Adrenal gland (tissue), 12 donors: Measurements from ENCODE around the gene EXOSC9. TPM values are rescaled to one million over a fixed set of nuclear protein-coding genes. Genes with fewer than 3 reads are reported as not detected.

Experiments used
- DNase-seq, 7 donors: peaks; one replicate each; pipeline ENCODE4 v3.0.0-alpha.2; 2019 to 2020
- H3K27ac ChIP-seq, 5 donors: fragments of 200-600 bp; sonication (generic) in 4 of 5; 1 replicate in 3 of 5; 2 replicates in 2 of 5; pipeline versions ENCODE4 v1.5.1 to v1.8.0; 2016 to 2020; ENCODE audit warnings: mild to moderate bottlenecking in 1 of 5
- H3K27me3 ChIP-seq: fragments of 200-600 bp; 2 replicates; pipeline ENCODE4 v1.8.0; 2021
- H3K36me3 ChIP-seq, 2 donors: fragments of 200-600 bp; replicated peaks in 1 of 2; 1 replicate in 1 of 2; 2 replicates in 1 of 2; pipeline versions ENCODE4 v1.5.1 to v1.8.0; 2018 to 2022
- H3K4me1 ChIP-seq, 2 donors: fragments of 200-600 bp; replicated peaks in 1 of 2; 1 replicate in 1 of 2; 2 replicates in 1 of 2; pipeline versions ENCODE4 v1.5.1 to v1.8.0; 2018 to 2021
- H3K4me3 ChIP-seq, 4 donors: fragments of 200-600 bp; sonication (generic) in 3 of 4; one replicate each; pipeline ENCODE4 v1.5.1; 2016 to 2018
- H3K9me3 ChIP-seq, 3 donors: fragments of 200-600 bp; sonication (generic) in 1 of 3; replicated peaks in 1 of 3; 1 replicate in 2 of 3; 2 replicates in 1 of 3; pipeline versions ENCODE4 v1.5.1 to v1.8.0; 2016 to 2021
- CTCF ChIP-seq, 6 experiments: fragments of 450-650 bp in 4 of 6; fragments of 200-600 bp in 2 of 6; sonication (generic) in 1 of 6; IDR thresholded peaks; 1 replicate in 5 of 6; 2 replicates in 1 of 6; pipeline versions ENCODE4 v1.5.1 to v1.8.0; 2016 to 2021; ENCODE audit warnings: antibody characterized with exemption in 6 of 6, mild to moderate bottlenecking in 2 of 6, moderate library complexity in 1 of 6
- POLR2A ChIP-seq, 2 donors: fragments of 450-650 bp; IDR thresholded peaks; one replicate each; pipeline ENCODE4 v1.6.1; 2017; ENCODE audit warnings: antibody characterized with exemption in 2 of 2, mild to moderate bottlenecking in 2 of 2, moderate library complexity in 1 of 2
- WGBS, 4 donors: extraction: QIAGEN DNeasy Blood & Tissue Kit in 2 of 4; methylation state at CpG; one replicate each; pipeline versions ENCODE4 v1.1.5 to v1.1.7; 2013 to 2017; 5-methylcytosine and 5-hydroxymethylcytosine counted together
- intact Hi-C, 2 donors: fragments of 100-400 bp; cut with DNase I; formaldehyde crosslinking; loops; one replicate each; pipeline versions ENCODE4 v1.14.1 to v1.15.0; 2022 to 2023
- polyA plus RNA-seq, 3 donors: library from polyadenylated mRNA; stranded (reverse); fragments of 200-250 nt in 2 of 3; fragments of 350-450 nt in 1 of 3; fragmentation: Illumina TruSeq in 1 of 3; extraction: RNeasy Lipid Tissue Mini Kit (QIAGEN cat#74804) in 1 of 3; gene quantifications; one replicate each; pipeline ENCODE4 v1.2.3, GENCODE V29; 2013 to 2014
- total RNA-seq, 9 donors: library from RNA; depleted of rRNA in 4 of 9; stranded (reverse); fragments of >200 nt in 4 of 9; fragments of 120-200 nt in 1 of 9; fragmentation: NEBNext Ultra II Directional in 1 of 9; extraction: Animal tissue kit (Norgen Biotek cat#: 25700) in 1 of 9; gene quantifications; one replicate each; pipeline versions ENCODE4 v1.1.0 to v1.2.4, GENCODE V29; 2013 to 2023
- donor health status: healthy with polysubstance abuse.
- donor health status: Bipolar disorder and iron deficiency.
- donor health status: DM: yes; HTN: yes; CAD: no.
- donor health status: DM: no; HTN: no; CAD: no.
- donor health status: DM: no; HTN: no; CAD: no.
- donor health status: DM: yes; HTN: yes; CAD: no.

The EXOSC9 gene
- total and polyA plus RNA-seq, 12 donors, result 10.6 to 41.3 (median 22.1) TPM

- H3K9me3 ChIP-seq, result no peaks in the 10 kb centered on the region
- no peaks in the 10 kb centered on the region for H3K27me3 ChIP-seq
- no peak for TF ChIP-seq CTCF (IDR thresholded peaks at IDR 0.05)
- TF ChIP-seq POLR2A (IDR thresholded peaks at IDR 0.05), result no peak
- DNase-seq, result no peak
- 86 to 94% (median 91%) methylated on average over 7 of the region's 7 CpGs for WGBS, 4 donors
- H3K36me3 ChIP-seq, result peaks cover 0 to 21% of the 10 kb centered on the region in 2 donors
- no peak overlapping the region for H3K27ac ChIP-seq
- H3K4me1 ChIP-seq, result no peaks in the 10 kb centered on the region
- intact Hi-C loops, result no loop called here
- no peak overlapping the region for H3K4me3 ChIP-seq
Observed at GRCh38 chr4:121863799-121864198, 62.7 kb downstream of the EXOSC9 start.

Other genes with a start within 250 kb of the EXOSC9 start
- gene ANXA5, start 104.3 kb upstream of the EXOSC9 start, total RNA-seq, result 100 to 1,000 TPM; 287 to 654 (median 375) TPM
- 100 to 1,000 TPM; 209 to 648 (median 470) TPM for gene ANXA5, start 104.3 kb upstream of the EXOSC9 start, polyA plus RNA-seq
- under 1 TPM in 1 of 9 donors, not detected in 8; 0.14 TPM for gene SMIM43, start 36.2 kb upstream of the EXOSC9 start, total RNA-seq
- under 1 TPM in 2 of 3 donors, not detected in 1; 0.16 to 0.20 TPM for gene SMIM43, start 36.2 kb upstream of the EXOSC9 start, polyA plus RNA-seq
- 10 to 100 TPM in 1 of 9 donors, 1 to 10 TPM in 6, under 1 TPM in 2; 0.24 to 18.9 (median 2.3) TPM for gene CCNA2, start 22.6 kb downstream of the EXOSC9 start, total RNA-seq
- gene CCNA2, start 22.6 kb downstream of the EXOSC9 start, polyA plus RNA-seq, result 1 to 10 TPM in 2 of 3 donors, under 1 TPM in 1; 0.98 to 3.9 (median 2.7) TPM
- gene BBS7, start 69.2 kb downstream of the EXOSC9 start, total RNA-seq, result 10 to 100 TPM; 10.5 to 36.3 (median 14.6) TPM
- gene BBS7, start 69.2 kb downstream of the EXOSC9 start, polyA plus RNA-seq, result 10 to 100 TPM in 1 of 3 donors, 1 to 10 TPM in 2; 5.7 to 14.7 (median 8.1) TPM
- gene TRPC3, start 150.7 kb downstream of the EXOSC9 start, total RNA-seq, result 1 to 10 TPM in 1 of 9 donors, under 1 TPM in 7, not detected in 1; 0.07 to 2.1 (median 0.13) TPM
- under 1 TPM; 0.07 to 0.22 (median 0.08) TPM for gene TRPC3, start 150.7 kb downstream of the EXOSC9 start, polyA plus RNA-seq